Ishikawa (cell line): Measurements from ENCODE around the gene NPIPA3.
"Not testable (repeated sequence)": the region's sequence is repeated elsewhere in the genome, so short reads cannot be mapped to it uniquely, and the experiment has no call there.

Source experiments
- FOXM1 ChIP-seq: IDR thresholded peaks from 2 replicates; pipeline ENCODE4 v1.6.1; 2012; ENCODE audit warnings: low read depth, borderline replicate concordance
- MAX ChIP-seq: IDR thresholded peaks from 2 replicates; pipeline ENCODE4 v1.6.1; 2012
- RAD21 ChIP-seq: IDR thresholded peaks from 2 replicates; pipeline ENCODE4 v1.6.1; 2012; ENCODE audit warnings: low read depth
- TAF1 ChIP-seq: IDR thresholded peaks from 2 replicates; pipeline ENCODE4 v1.6.1; 2012; ENCODE audit warnings: low read depth, mild to moderate bottlenecking
- TCF12 ChIP-seq: IDR thresholded peaks from 2 replicates; pipeline ENCODE4 v1.6.1; 2012; ENCODE audit warnings: low read depth
- USF1 ChIP-seq: IDR thresholded peaks from 2 replicates; pipeline ENCODE4 v1.6.1; 2012
- ZBTB7A ChIP-seq: IDR thresholded peaks from 2 replicates; pipeline ENCODE4 v1.6.1; 2012; ENCODE audit warnings: low read depth
- TF ChIP-seq, protein P1 (sequence below): IDR thresholded peaks from 2 replicates; pipeline ENCODE4 v1.6.1; 2012; ENCODE audit warnings: low read depth, mild to moderate bottlenecking

The NPIPA3 gene

DNA sequence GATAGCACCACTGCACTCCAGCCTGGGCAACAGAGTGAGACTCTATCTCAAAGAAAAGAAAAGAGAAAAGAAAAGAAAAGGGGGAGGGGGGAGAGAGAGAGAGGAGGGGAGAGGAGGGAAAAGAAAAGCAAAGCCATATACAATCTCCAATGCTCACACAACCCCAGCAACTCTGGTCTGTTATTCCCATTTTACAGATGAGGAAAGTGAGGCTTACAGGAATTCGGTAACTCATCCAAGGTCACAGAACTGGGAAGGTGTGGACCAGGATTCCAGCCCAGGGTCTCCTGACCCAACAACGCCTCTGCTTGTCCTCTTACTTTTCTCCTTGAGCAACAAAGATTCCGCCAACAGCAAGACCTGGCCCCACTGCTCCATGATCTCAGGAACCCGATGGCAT lies 22.1 kb upstream of the NPIPA3 start:
- no peak for TF ChIP-seq RAD21
- TF ChIP-seq, protein P1, sequence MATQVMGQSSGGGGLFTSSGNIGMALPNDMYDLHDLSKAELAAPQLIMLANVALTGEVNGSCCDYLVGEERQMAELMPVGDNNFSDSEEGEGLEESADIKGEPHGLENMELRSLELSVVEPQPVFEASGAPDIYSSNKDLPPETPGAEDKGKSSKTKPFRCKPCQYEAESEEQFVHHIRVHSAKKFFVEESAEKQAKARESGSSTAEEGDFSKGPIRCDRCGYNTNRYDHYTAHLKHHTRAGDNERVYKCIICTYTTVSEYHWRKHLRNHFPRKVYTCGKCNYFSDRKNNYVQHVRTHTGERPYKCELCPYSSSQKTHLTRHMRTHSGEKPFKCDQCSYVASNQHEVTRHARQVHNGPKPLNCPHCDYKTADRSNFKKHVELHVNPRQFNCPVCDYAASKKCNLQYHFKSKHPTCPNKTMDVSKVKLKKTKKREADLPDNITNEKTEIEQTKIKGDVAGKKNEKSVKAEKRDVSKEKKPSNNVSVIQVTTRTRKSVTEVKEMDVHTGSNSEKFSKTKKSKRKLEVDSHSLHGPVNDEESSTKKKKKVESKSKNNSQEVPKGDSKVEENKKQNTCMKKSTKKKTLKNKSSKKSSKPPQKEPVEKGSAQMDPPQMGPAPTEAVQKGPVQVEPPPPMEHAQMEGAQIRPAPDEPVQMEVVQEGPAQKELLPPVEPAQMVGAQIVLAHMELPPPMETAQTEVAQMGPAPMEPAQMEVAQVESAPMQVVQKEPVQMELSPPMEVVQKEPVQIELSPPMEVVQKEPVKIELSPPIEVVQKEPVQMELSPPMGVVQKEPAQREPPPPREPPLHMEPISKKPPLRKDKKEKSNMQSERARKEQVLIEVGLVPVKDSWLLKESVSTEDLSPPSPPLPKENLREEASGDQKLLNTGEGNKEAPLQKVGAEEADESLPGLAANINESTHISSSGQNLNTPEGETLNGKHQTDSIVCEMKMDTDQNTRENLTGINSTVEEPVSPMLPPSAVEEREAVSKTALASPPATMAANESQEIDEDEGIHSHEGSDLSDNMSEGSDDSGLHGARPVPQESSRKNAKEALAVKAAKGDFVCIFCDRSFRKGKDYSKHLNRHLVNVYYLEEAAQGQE: no peak
- TF ChIP-seq TCF12: no peak

DNA sequence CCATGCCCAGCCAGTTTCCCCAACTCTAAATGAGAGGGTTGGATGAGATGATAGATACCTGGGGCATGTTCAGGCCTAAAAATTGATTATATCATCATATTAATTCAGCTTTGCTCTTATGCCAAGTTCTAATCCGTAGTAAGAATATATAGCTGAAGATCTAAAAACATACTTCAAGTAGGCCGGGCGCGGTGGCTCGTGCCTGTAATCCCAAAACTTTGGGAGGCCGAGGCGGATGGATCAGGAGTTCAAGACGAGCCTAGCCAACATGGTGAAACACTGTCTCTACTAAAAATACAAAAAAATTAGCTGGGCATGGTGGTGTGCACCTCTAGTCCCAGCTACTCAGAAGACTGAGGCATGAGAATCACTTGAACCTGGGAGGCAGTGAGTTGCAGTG lies 21.1 kb upstream of the NPIPA3 start:
- no peak for TF ChIP-seq ZBTB7A
- TF ChIP-seq USF1: no peak
- TF ChIP-seq TAF1: no peak

DNA sequence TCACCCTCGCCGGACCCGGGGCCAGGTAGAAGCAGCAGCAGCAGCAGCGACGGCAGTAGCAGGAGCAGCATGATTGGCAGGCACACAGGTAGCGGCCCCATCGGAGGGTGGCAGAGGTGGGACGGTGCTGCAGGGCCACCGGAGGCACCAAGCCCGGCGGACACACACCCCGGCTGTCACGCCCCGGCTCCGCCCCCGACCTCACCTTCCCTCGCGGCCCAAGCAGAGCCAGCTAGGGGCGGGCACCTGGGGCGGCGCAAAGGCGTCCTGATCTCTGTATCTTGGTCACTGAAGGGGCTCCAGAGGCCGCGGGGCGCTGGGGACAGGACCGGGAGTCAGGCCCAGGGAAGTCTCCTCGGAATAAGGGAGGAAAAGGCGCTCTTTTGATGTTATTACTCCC lies 9.1 kb upstream of the NPIPA3 start, which contains the start of gene PLA2G10:
PLA2G10 (minus strand) TSS at position 180 of the 400 bp plus-strand sequence; CDS start at position 101, 79 bp downstream.
- TF ChIP-seq FOXM1, RAD21, ZBTB7A: not testable (repeated sequence)

- TF ChIP-seq, protein P1: not testable (repeated sequence)
- not testable (repeated sequence) for TF ChIP-seq MAX, RAD21
These were observed 39.3 kb downstream of the NPIPA3 start, which contains the start of gene NPIPA2 for GRCh38 chr16:14742273-14743128. NPIPA2 (plus strand) TSS chr16:14742533; CDS start chr16:14748066, 5,533 bp downstream.
